OCI-LY3 (cell line): ENCODE data around the gene GDPD5.

Experiments
- CTCF ChIP-seq: fragments of 200-600, 300-600 bp; sonication (generic); IDR thresholded peaks from 2 replicates; pipeline ENCODE4 v1.5.1; 2014; ENCODE audit warnings: antibody characterized with exemption, low read length, low read depth
- EZH2phosphoT487 ChIP-seq: fragments of 200-600 bp; shearing (Covaris generic); IDR thresholded peaks from 2 replicates; pipeline ENCODE4 v1.6.1; 2018; ENCODE audit warnings: antibody characterized with exemption, mixed run types, low read depth

GRCh38 chr11:75480185-75481175 is 45.3 kb downstream of the GDPD5 start:
- TF ChIP-seq CTCF (no peak), EZH2phosphoT487 (no peak)
